Renal cortical epithelial cell (primary cell): Measurements from ENCODE around the gene USP10. TPM values are rescaled to one million over a fixed set of nuclear protein-coding genes. Genes with fewer than 3 reads are reported as not detected.

Experiments used
- DNase-seq: peaks from one replicate; pipeline ENCODE4 v3.0.0-alpha.2; 2011; ENCODE audit warnings: low read depth
- total RNA-seq: library from RNA; depleted of rRNA; stranded (reverse); fragments of >200 nt; gene quantifications from 2 replicates; pipeline ENCODE4 v1.2.3, GENCODE V29; 2014

USP10 gene
- total RNA-seq, 1 donor from 2014 or later, result 86.7 TPM

DNA sequence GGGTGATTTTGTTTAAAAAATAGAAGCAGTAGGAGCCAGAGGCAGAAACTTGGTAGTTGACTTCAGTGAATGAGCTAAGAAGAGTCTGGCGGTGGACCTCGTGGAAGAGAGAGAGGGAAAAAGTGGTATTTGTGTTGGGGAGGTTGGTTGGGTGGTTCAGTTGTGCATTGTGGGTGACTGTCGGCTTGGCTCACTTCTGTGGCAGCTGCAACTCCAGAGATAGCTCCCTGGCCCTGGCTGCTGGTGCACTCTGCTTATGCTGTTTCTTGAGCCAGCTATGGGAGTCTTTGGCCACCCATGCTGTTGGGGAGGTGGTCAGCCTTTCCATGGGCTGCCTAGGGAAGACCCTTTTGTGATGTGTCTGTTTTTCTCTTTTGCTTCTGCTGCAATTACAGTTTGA lies 69.6 kb downstream of the USP10 start:
- no peak for DNase-seq

DNA sequence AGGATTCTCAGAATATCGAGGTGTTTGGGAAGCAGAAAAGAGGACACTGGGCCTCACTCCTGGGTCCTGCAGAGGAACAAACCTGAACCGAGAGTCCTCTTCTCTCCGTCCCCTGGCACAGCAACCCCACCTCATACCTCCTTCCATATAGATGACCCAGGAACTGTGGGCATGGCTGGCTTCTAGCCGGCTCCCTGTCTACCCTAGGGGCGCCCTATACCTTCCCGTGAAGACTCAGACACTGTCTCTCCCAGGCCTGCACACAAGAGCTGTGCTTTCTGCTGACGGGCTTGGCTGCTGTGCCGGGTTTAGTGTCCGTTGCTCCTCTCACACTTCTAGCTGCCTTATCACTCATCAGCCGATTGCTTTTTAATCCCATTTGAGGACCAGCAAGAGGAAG lies 73.5 kb downstream of the USP10 start:
- no peak for DNase-seq

DNA sequence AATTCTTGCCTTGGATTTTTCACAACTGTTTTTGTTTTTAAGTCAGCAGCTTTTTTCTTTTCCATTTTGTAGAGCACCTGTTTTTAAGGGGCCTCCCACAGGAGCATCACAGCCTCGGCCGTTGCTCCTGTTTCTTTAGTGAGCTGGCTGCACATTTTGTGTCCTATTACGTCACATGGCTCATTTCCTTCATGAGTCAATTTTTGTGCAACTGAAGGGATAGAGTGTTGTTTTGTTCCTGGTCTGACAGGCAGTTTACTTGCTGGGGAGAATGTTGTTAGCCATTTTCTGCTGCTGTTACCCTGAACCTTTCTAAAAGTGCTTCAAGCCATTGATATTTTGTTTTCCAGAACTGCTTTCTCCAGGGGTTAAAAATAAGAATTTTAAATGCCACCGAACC lies 75.0 kb downstream of the USP10 start:
- peak; percentile 78 for DNase-seq

DNA sequence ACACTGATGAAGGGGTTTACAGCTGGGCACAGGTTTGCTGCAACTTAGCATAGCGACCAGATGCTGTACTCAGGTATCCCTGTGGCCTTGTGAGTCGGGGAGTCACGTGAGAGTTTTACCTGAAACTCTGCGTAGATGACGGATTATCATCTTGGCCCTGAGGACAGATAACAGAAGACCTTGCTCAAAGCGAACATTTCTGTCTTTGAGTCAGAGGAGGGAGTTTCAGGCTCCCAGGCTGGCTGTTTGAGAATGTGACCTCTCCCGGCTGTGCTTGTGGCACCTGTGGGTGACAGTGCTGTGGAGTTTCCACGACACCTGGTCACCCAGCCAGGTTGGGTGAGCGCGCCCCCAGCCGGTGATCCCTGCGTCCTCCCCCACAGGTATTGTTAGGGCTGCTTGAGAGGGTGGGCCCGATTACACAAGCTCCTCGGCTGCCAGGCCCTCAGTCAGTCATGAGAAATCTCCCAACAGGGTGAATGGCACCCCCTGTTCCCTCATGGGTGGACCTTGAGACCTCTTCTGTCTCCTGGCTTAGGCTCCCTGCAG lies 75.5 kb downstream of the USP10 start:
- DNase-seq, result no peak

- no peak for DNase-seq
Observed at GRCh38 chr16:84777435-84777834, 77.6 kb downstream of the USP10 start.

DNA sequence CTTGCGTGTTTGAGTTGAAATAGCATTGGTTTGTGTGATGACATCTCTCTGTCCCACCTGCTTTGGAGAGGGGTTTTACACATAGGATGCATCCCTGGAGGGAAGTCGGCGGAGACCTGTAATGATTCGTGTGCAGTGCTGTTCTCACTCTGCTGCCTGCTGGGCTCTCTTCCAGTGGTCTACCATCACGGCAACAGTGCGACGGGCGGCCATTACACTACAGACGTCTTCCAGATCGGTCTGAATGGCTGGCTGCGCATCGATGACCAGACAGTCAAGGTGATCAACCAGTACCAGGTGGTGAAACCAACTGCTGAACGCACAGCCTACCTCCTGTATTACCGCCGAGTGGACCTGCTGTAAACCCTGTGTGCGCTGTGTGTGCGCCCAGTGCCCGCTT lies 78.9 kb downstream of the USP10 start:
- no peak for DNase-seq

GRCh38 chr16:84780063-84780462 lies 80.3 kb downstream of the USP10 start:
- DNase-seq, result no peak

GRCh38 chr16:84780544-84781376 lies 81.0 kb downstream of the USP10 start:
- no peak for DNase-seq

DNA sequence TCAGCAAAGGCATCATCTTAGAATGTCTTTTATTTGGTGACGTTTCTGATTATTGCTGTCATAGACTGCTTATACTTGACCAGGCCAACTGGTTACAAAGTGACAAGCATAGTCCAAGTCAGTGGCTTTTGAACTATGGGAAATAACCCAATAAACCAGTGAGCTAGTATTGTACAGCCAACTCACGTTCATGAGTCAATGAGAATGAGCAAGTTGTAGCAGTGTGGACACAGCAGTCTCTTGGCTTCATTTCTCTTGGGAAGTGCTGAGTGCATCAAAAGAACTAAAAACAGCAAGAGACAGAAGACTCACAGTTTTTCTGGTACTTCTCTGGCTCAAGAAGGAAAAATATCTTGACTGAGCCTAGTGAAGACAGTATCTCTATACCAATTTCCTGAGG lies 83.0 kb downstream of the USP10 start:
- no peak for DNase-seq

- DNase-seq, result peak; percentile 42
Observed at GRCh38 chr16:84785843-84786581, 86.2 kb downstream of the USP10 start.

- DNase-seq, result no peak
Observed at GRCh38 chr16:84786605-84787262, 86.9 kb downstream of the USP10 start.

- no peak for DNase-seq
Observed at GRCh38 chr16:84787263-84787622, 87.4 kb downstream of the USP10 start.

DNA sequence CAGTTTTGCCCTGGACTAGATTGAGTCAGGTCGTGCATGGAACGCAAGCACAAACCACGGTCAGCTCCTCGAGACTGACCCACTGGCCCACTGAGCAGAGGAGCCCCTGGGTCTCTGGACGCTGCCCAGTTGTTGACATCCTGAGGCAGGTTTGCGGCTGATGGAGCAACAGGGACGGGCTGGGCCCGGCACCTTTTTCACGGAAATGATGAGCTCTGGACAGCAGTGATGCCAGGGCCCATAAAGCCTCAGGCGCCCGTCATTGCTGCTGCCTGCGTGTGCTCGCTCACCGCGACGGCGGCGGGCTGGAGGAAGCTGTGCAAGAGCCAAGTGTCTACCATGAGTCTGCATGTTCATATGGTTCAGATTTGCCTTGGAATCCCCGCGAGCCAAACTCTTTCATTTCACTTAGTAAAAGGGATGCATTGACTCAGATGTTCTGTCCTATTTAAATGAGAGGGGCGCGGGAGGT lies 89.2 kb downstream of the USP10 start:
- DNase-seq, result no peak

- DNase-seq, result no peak
Observed at GRCh38 chr16:84789431-84789830, 89.6 kb downstream of the USP10 start.

- no peak for DNase-seq
Observed at GRCh38 chr16:84790301-84790700, 90.5 kb downstream of the USP10 start.

- no peak for DNase-seq
Observed at GRCh38 chr16:84791088-84791487, 91.3 kb downstream of the USP10 start.

DNA sequence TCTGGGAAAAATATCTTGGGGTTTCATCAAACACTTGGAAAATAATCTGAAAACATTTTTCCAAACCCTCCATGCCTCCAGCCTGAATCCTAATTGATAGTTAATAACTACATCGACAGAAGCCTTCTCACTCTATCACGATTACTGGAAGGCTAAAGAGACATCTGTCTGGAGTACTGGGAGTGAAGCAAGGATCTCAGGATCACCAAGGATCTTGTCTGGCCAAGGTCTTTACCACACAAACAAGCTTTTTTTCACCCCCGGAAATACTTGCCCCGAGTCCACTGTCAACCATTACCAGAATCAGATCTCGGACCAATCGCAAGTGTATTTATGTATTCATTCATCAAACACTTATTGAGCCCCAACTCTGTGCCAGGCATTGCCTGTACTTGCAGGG lies 91.7 kb downstream of the USP10 start:
- no peak for DNase-seq

GRCh38 chr16:84794186-84794585 lies 94.4 kb downstream of the USP10 start:
- DNase-seq, result no peak

DNA sequence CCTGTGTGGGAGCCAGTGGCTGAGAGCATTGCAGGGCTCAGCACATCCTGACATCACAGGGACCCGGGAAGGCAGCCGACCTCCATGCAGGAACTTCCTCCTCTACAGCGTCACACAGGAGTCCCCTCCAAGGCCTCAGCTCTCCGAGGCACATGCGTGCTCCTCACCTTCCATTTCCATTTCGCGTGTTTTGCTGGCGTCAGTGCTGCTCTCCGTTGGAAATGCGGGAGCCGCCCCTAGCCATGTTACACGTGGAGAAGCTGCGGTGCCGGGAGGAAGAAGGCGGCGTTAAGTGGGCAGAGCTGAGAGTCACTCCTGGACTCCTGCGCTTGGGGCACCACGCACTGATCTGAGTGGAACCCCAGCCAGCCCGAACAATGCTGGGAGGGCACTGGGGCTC lies 94.8 kb downstream of the USP10 start:
- no peak for DNase-seq

DNA sequence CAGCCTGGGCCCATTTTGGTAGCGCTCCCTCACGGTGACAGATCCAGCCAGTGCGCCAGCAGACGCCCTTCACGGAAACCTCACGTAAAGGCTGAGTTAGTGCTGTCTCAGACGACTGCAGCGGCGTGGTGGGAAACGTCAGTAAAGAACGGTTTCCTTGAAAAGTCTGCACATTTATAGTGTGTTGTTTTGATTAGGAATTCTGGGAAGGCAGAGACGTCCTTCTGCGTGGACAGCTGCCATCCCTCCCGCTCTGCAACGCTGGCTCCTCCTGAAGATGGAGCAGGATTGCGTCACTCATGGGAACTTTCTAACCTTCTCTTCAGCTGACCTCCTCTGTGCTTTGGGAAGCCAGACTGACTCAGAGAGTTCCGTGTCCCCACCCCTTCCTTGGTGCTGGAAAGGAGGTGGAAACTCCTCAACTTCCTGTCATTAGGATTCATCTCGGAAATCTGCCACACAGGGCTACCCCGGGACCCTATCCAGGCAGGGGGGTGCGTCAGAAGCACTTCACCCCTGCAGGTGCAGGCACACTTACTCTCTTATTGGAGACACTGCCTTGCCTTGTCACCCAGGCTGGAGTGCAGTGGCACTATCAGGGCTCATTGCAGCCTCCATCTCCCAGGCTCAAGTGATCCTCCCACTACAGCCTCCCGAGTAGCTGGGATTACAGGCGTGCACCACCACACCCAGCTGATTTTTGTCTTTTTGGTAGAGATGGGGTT lies 95.7 kb downstream of the USP10 start:
- peak; percentile 76 for DNase-seq

- DNase-seq, result no peak
Observed at GRCh38 chr16:84800158-84800978, 100.6 kb downstream of the USP10 start.
